ENCODE results near the gene TMEM87A. TPM values are rescaled to one million over a fixed set of nuclear protein-coding genes. Genes with fewer than 3 reads are reported as not detected.

Gene TMEM87A
- total and polyA plus RNA-seq, 3 donors from 2014 or later: 64.2 to 92.9 (median 79.5) TPM

GRCh38 chr15:42264795-42265194 is 8.4 kb downstream of the TMEM87A start:
- 91 to 96% methylated on average over 5 of the region's 5 CpGs for WGBS, 2 donors
- H3K36me3 ChIP-seq (ENCODE audit: low read depth, missing control alignments): no peaks in the 10 kb centered on the region

DNA sequence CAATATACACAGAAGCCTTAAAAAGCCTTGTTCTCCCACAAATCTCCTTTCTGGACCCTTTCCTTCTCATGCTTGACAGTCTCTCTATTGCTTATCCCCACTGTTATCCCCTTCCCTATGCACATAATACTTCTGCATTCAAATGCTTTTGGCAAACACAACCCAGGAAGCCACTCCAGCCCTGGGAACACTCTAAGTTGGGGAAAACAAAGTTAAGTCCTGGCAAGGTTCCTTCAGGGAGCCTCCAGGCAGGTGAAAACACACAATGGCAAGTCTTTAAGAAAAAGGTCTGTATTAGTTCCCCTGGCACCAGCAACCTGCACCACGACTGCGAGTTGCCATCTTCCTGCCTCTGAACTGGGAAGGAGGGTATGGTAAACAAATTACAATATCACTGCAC is 19.9 kb downstream of the TMEM87A start:
- H3K4me3 ChIP-seq: no peak overlapping the region
- no peak overlapping the region for H3K27ac ChIP-seq
- no peaks in the 10 kb centered on the region for H3K4me1 ChIP-seq
- no peak for TF ChIP-seq POLR2A (IDR thresholded peaks at IDR 0.05)
- TF ChIP-seq, protein P1, sequence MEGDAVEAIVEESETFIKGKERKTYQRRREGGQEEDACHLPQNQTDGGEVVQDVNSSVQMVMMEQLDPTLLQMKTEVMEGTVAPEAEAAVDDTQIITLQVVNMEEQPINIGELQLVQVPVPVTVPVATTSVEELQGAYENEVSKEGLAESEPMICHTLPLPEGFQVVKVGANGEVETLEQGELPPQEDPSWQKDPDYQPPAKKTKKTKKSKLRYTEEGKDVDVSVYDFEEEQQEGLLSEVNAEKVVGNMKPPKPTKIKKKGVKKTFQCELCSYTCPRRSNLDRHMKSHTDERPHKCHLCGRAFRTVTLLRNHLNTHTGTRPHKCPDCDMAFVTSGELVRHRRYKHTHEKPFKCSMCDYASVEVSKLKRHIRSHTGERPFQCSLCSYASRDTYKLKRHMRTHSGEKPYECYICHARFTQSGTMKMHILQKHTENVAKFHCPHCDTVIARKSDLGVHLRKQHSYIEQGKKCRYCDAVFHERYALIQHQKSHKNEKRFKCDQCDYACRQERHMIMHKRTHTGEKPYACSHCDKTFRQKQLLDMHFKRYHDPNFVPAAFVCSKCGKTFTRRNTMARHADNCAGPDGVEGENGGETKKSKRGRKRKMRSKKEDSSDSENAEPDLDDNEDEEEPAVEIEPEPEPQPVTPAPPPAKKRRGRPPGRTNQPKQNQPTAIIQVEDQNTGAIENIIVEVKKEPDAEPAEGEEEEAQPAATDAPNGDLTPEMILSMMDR (IDR thresholded peaks at IDR 0.05): no peak
- no peak for DNase-seq
- intact Hi-C loops (cut with DNase I; ENCODE audit: low total_unique reads): no loop called here
- no peaks in the 10 kb centered on the region for H3K27me3 ChIP-seq
- H3K9me3 ChIP-seq: no peaks in the 10 kb centered on the region
- 93 to 96% methylated on average over 2 of the region's 2 CpGs for WGBS, 2 donors
- H3K36me3 ChIP-seq (ENCODE audit: low read depth, missing control alignments): no peaks in the 10 kb centered on the region

More at GRCh38 chr15:42264795-42265194, 8.4 kb downstream of the TMEM87A start:
- no peaks in the 10 kb centered on the region for H3K9me3 ChIP-seq
- H3K27ac ChIP-seq: no peak overlapping the region
- DNase-seq: no peak
- TF ChIP-seq POLR2A (IDR thresholded peaks at IDR 0.05): no peak
- TF ChIP-seq, protein P1 (IDR thresholded peaks at IDR 0.05): no peak
- no peaks in the 10 kb centered on the region for H3K27me3 ChIP-seq
- intact Hi-C loops (cut with DNase I; ENCODE audit: low total_unique reads): no loop called here
- no peak overlapping the region for H3K4me3 ChIP-seq
- no peaks in the 10 kb centered on the region for H3K4me1 ChIP-seq

DNA sequence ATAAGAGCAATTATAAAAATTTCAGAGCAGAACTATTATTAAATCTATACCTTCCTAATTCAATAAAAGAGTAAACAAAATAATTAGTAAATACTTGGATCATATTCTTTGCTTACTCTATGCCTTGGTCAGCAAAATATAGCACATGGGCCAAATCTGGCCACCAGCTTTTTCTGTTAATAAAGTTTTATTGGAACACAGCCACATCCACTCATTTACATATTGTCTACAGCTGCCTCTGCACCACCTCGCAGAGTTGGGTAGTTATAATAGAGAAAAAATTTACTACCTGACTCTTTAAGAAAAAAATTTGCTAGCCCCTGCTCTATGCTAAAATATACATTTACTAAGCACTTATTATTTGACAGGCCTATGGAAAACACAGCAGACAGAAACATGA is 32.4 kb downstream of the TMEM87A start:
- H3K36me3 ChIP-seq (ENCODE audit: low read depth, missing control alignments): no peaks in the 10 kb centered on the region
- no peaks in the 10 kb centered on the region for H3K9me3 ChIP-seq
- intact Hi-C loops (cut with DNase I; ENCODE audit: low total_unique reads): no loop called here
- no peak for DNase-seq
- no peak overlapping the region for H3K27ac ChIP-seq
- no peaks in the 10 kb centered on the region for H3K4me1 ChIP-seq
- TF ChIP-seq POLR2A (IDR thresholded peaks at IDR 0.05): no peak
- TF ChIP-seq, protein P1 (IDR thresholded peaks at IDR 0.05): no peak
- H3K27me3 ChIP-seq: no peaks in the 10 kb centered on the region
- no peak overlapping the region for H3K4me3 ChIP-seq
- WGBS, 2 donors: 91 to 100% methylated on average over 1 of the region's 1 CpG

GRCh38 chr15:42239528-42240182 is 33.6 kb downstream of the TMEM87A start:
- H3K36me3 ChIP-seq (ENCODE audit: low read depth, missing control alignments): no peaks in the 10 kb centered on the region

More at GRCh38 chr15:42239528-42240182, 33.6 kb downstream of the TMEM87A start:
- intact Hi-C loops (cut with DNase I; ENCODE audit: low total_unique reads): no loop called here
- Histone ChIP-seq H3K4me3 (no peak overlapping the region), H3K4me1 (no peaks in the 10 kb centered on the region), H3K9me3 (no peaks in the 10 kb centered on the region), H3K27ac (no peak overlapping the region), H3K27me3 (no peaks in the 10 kb centered on the region)
- TF ChIP-seq, protein P1 (IDR thresholded peaks at IDR 0.05): no peak
- TF ChIP-seq POLR2A (IDR thresholded peaks at IDR 0.05): no peak
- no peak for DNase-seq
